ENCODE results near the gene CES2.
"Not testable (repeated sequence)": the region's sequence is repeated elsewhere in the genome, so short reads cannot be mapped to it uniquely, and the experiment has no call there.

CES2 gene

DNA sequence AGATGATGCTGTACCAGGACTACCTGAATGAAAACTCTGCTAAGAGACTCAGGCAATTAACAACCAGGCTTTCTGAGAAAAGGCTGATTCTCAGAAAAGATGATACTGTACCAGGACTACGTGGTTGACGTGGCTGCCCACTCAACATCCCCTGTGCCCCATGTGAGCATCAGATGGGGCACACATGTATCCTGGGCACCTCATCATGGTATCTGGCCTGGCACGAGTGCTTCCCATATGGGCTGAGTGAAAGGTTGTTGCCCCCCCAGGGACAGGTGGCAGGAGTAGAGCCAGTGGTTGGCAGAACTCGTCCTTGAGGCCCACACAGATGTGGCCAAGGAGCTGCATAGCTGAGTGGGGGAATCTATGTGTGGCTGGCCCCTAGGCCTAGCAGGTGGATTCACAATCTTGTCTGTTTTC, 49.6 kb downstream of the CES2 start:
- H3K4me3 ChIP-seq (ENCODE audit: low read depth in 1 of 2, low read length in 1 of 2) = no peak overlapping the region
- no peaks in the 10 kb centered on the region for H3K36me3 ChIP-seq
- H3K4me1 ChIP-seq (ENCODE audit: control insufficient read depth in 1 of 2, insufficient read depth in 1 of 2, low read depth in 1 of 2, low read length in 1 of 2) = no peaks in the 10 kb centered on the region
- TF ChIP-seq CTCF (IDR thresholded peaks at IDR 0.05) = no peak
- H3K9me3 ChIP-seq = no peaks in the 10 kb centered on the region
- H3K27ac ChIP-seq = no peak overlapping the region
- peaks cover 14% of the 10 kb centered on the region for H3K27me3 ChIP-seq

- Histone ChIP-seq H3K9me3 (no peaks in the 10 kb centered on the region), H3K4me3 (ENCODE audit: low read depth in 1 of 2, low read length in 1 of 2) (no peak overlapping the region), H3K4me1 (ENCODE audit: control insufficient read depth in 1 of 2, insufficient read depth in 1 of 2, low read depth in 1 of 2, low read length in 1 of 2) (no peaks in the 10 kb centered on the region), H3K36me3 (no peaks in the 10 kb centered on the region), H3K27ac (no peak overlapping the region), H3K27me3 (peaks cover 3% of the 10 kb centered on the region)
- TF ChIP-seq CTCF (IDR thresholded peaks at IDR 0.05) = no peak
Observed at GRCh38 chr16:66986559-66986958, 51.2 kb downstream of the CES2 start.

- Histone ChIP-seq H3K36me3 (no peaks in the 10 kb centered on the region), H3K27me3 (no peaks in the 10 kb centered on the region), H3K9me3 (no peaks in the 10 kb centered on the region), H3K4me1 (ENCODE audit: control insufficient read depth in 1 of 2, insufficient read depth in 1 of 2, low read depth in 1 of 2, low read length in 1 of 2) (no peaks in the 10 kb centered on the region), H3K4me3 (ENCODE audit: low read depth in 1 of 2, low read length in 1 of 2) (no peak within 1 kb of the TSS), H3K27ac (no peak within 1 kb of the TSS)
- no peak for TF ChIP-seq CTCF (IDR thresholded peaks at IDR 0.05)
Observed at GRCh38 chr16:66988197-66988788, 53.0 kb downstream of the CES2 start, which contains the start of gene CES4A. TSS of gene CES4A (plus strand) at chr16:66988589. CDS start at chr16:66988773, 184 bp downstream.

DNA sequence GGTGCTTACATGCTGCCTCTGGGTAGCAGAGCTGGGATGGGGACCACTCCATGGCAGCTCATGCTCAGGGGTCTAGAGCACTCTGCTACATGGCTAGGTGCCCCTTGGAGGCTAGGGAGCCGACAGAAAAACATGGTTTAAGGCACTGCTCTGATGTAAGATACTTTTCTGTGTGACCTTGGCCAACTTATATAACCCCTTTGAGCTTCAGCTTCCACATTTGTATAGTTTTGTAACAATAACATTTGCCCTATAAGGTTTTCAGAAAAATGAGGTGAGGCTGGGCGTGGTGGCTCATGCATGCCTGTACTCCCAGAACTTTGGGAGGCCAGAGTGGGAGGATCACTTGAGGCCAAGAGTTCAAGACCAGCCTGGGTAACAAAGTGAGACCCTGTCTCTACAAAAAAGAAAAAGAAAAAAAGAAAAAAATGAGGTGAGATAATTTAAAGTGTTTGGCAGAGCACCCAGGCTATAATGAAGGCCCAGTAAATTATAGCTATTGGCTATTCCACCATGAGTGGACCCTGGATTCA, 56.3 kb downstream of the CES2 start:
- Histone ChIP-seq H3K4me1 (ENCODE audit: control insufficient read depth in 1 of 2, insufficient read depth in 1 of 2, low read depth in 1 of 2, low read length in 1 of 2) (no peaks in the 10 kb centered on the region), H3K27ac (no peak overlapping the region), H3K27me3 (no peaks in the 10 kb centered on the region), H3K9me3 (no peaks in the 10 kb centered on the region), H3K4me3 (ENCODE audit: low read depth in 1 of 2, low read length in 1 of 2) (no peak overlapping the region), H3K36me3 (no peaks in the 10 kb centered on the region)
- no peak for TF ChIP-seq CTCF (IDR thresholded peaks at IDR 0.05)

DNA sequence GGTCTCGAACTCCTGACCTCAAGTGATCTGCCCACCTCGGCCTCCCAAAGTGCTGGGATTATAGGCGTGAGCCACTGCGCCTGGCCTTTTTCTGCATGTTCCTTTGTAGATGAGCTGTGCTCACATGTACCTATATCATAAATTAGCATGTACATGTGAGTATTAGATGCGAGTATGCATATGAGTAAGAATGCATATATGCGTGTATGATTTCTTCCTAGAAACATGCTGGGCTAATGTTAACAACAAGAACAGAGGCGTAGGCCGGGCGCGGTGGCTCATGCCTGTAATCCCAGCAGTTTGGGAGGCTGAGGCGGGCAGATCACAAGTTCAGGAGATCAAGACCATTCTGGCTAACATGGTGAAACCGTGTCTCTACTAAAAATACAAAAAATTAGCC, 58.2 kb downstream of the CES2 start:
- H3K4me3 ChIP-seq (ENCODE audit: low read depth in 1 of 2, low read length in 1 of 2); H3K4me1 ChIP-seq (ENCODE audit: control insufficient read depth in 1 of 2, insufficient read depth in 1 of 2, low read depth in 1 of 2, low read length in 1 of 2); H3K36me3 ChIP-seq; H3K27ac ChIP-seq; H3K9me3 ChIP-seq: not testable (repeated sequence)
- peaks cover 13% of the 10 kb centered on the region for H3K27me3 ChIP-seq
